A549 (cell line): ENCODE measurements around the gene CHTF8.
"Not testable (repeated sequence)": the region's sequence is repeated elsewhere in the genome, so short reads cannot be mapped to it uniquely, and the experiment has no call there.

Source experiments
- CEBPB ChIP-seq, 2 experiments: fragments of >200 bp in 1 of 2; sonication (Bioruptor Twin) in 1 of 2; formaldehyde crosslinking in 1 of 2; IDR thresholded peaks; 2 replicates each; pipeline ENCODE4 v1.6.1; 2012 to 2016
- CTCF ChIP-seq: fragments of >200 bp; sonication (Bioruptor Twin); formaldehyde crosslinking; IDR thresholded peaks from 3 replicates; pipeline ENCODE4 v1.5.1; 2016
- ESRRA ChIP-seq: fragments of 150-350 bp; IDR thresholded peaks from 2 replicates; pipeline ENCODE4 v1.6.1; 2014; ENCODE audit warnings: mild to moderate bottlenecking, low read length, borderline replicate concordance
- MAX ChIP-seq: IDR thresholded peaks from 2 replicates; pipeline ENCODE4 v1.6.1; 2012
- MYC ChIP-seq: IDR thresholded peaks from 2 replicates; pipeline ENCODE4 v1.6.1; 2012; ENCODE audit warnings: mild to moderate bottlenecking, inconsistent platforms, low read length, improper control_type of control experiment, borderline replicate concordance
- PBX3 ChIP-seq: IDR thresholded peaks from 2 replicates; pipeline ENCODE4 v1.6.1; 2012
- PHF8 ChIP-seq: fragments of 200-600 bp; sonication (generic); IDR thresholded peaks from 2 replicates; pipeline ENCODE4 v1.6.1; 2016; ENCODE audit warnings: low read depth, mild to moderate bottlenecking, antibody characterized with exemption, moderate library complexity, borderline replicate concordance
- POLR2A ChIP-seq: IDR thresholded peaks from 2 replicates; pipeline ENCODE4 v1.6.1; 2012; ENCODE audit warnings: mild to moderate bottlenecking, low read length
- POLR2AphosphoS2 ChIP-seq: conservative IDR thresholded peaks from 2 replicates; pipeline ENCODE4 v1.6.1; 2012; ENCODE audit warnings: low read length, improper control_type of control experiment, inconsistent platforms
- RNF2 ChIP-seq: fragments of 200-600 bp; sonication (generic); IDR thresholded peaks from 2 replicates; pipeline ENCODE4 v1.6.1; 2016; ENCODE audit warnings: low read depth, mild to moderate bottlenecking, antibody characterized with exemption, moderate library complexity, borderline replicate concordance
- ZFP36 ChIP-seq: fragments of 450-650 bp; IDR thresholded peaks from 2 replicates; pipeline ENCODE4 v1.6.1; 2014; ENCODE audit warnings: borderline replicate concordance; ENCODE audit not compliant: partially characterized antibody
- ZNF302 ChIP-seq: fragments of 250-450 bp; sonication (Bioruptor Pico); IDR thresholded peaks from 2 replicates; pipeline ENCODE4 v1.9.0; 2021; ENCODE audit warnings: inconsistent platforms, mild to moderate bottlenecking, moderate library complexity

GRCh38 chr16:69126801-69127200 lies 5.6 kb downstream of the CHTF8 start:
- TF ChIP-seq MYC; CTCF; RNF2; POLR2A; ESRRA; ZFP36; CEBPB (IDR thresholded peaks at IDR 0.05); PBX3; ZNF302; MAX; POLR2AphosphoS2; PHF8: not testable (repeated sequence)
